ENCODE measurements around the gene ACP2.

ACP2 gene

GRCh38 chr11:47245611-47246357 lies 2.8 kb downstream of the ACP2 start:
- H3K4me3 ChIP-seq (ENCODE audit: low read depth, low read length), result no peak overlapping the region
- no peak for DNase-seq (ENCODE audit: low read depth, low spot score)
- in situ Hi-C loops (cut with HindIII; ENCODE audit: low sequenced_read_pairs), result no loop called here
- no peak for TF ChIP-seq CTCF (IDR thresholded peaks at IDR 0.05; ENCODE audit: low read depth, low read length)

GRCh38 chr11:47244448-47245350 lies 3.9 kb downstream of the ACP2 start:
- no peak overlapping the region for H3K4me3 ChIP-seq (ENCODE audit: low read depth, low read length)
- TF ChIP-seq CTCF (IDR thresholded peaks at IDR 0.05; ENCODE audit: low read depth, low read length), result no peak
- in situ Hi-C loops (cut with HindIII; ENCODE audit: low sequenced_read_pairs), result no loop called here
- DNase-seq (ENCODE audit: low read depth, low spot score), result no peak

- no peak for TF ChIP-seq CTCF (IDR thresholded peaks at IDR 0.05; ENCODE audit: low read depth, low read length)
- no peak for DNase-seq (ENCODE audit: low read depth, low spot score)
- in situ Hi-C loops (cut with HindIII; ENCODE audit: low sequenced_read_pairs), result no loop called here
- H3K4me3 ChIP-seq (ENCODE audit: low read depth, low read length), result no peak overlapping the region
Observed at GRCh38 chr11:47243454-47243853, 5.2 kb downstream of the ACP2 start.

GRCh38 chr11:47242596-47243192 lies 5.9 kb downstream of the ACP2 start:
- DNase-seq (ENCODE audit: low read depth, low spot score), result no peak
- in situ Hi-C loops (cut with HindIII; ENCODE audit: low sequenced_read_pairs), result no loop called here
- TF ChIP-seq CTCF (IDR thresholded peaks at IDR 0.05; ENCODE audit: low read depth, low read length), result no peak
- H3K4me3 ChIP-seq (ENCODE audit: low read depth, low read length), result no peak overlapping the region

- no peak for DNase-seq (ENCODE audit: low read depth, low spot score)
- in situ Hi-C loops (cut with HindIII; ENCODE audit: low sequenced_read_pairs), result no loop called here
Observed at GRCh38 chr11:47241841-47242301, 6.7 kb downstream of the ACP2 start.

More at GRCh38 chr11:47241841-47242301, 6.7 kb downstream of the ACP2 start:
- TF ChIP-seq CTCF (IDR thresholded peaks at IDR 0.05; ENCODE audit: low read depth, low read length), result no peak
- H3K4me3 ChIP-seq (ENCODE audit: low read depth, low read length), result no peak overlapping the region
